PC-9 (cell line): ENCODE results near the gene GNB3.

Source experiments
- EZH2 ChIP-seq: fragments of 200-600 bp; sonication (generic); IDR thresholded peaks from 2 replicates; pipeline ENCODE4 v1.8.0; 2017; ENCODE audit warnings: antibody characterized with exemption, low read depth
- TF ChIP-seq, protein P1 (sequence below): fragments of 200-600 bp; sonication (generic); conservative IDR thresholded peaks from 2 replicates; pipeline ENCODE4 v1.6.1; 2017; ENCODE audit warnings: mixed run types, antibody characterized with exemption, mild to moderate bottlenecking, moderate library complexity

DNA sequence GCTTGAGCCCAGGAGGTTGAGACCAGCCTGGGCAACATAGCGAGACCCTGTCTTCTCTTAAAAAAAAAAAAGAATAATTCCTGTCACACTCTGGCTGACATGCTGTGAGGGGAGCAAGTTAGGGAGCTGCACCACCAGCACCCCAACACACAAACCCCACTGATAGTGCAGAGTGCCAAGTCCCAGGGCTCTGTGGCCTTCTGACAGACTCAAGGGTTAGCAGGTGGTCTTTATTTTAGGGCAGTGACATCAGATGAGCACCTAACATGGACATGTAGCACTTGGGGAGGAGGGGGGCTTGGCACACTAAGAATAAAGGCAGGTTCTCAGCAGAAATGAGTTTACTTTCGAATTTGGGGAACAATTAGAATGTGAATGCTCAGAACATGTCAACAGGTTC is 18.1 kb downstream of the GNB3 start:
- TF ChIP-seq, protein P1, sequence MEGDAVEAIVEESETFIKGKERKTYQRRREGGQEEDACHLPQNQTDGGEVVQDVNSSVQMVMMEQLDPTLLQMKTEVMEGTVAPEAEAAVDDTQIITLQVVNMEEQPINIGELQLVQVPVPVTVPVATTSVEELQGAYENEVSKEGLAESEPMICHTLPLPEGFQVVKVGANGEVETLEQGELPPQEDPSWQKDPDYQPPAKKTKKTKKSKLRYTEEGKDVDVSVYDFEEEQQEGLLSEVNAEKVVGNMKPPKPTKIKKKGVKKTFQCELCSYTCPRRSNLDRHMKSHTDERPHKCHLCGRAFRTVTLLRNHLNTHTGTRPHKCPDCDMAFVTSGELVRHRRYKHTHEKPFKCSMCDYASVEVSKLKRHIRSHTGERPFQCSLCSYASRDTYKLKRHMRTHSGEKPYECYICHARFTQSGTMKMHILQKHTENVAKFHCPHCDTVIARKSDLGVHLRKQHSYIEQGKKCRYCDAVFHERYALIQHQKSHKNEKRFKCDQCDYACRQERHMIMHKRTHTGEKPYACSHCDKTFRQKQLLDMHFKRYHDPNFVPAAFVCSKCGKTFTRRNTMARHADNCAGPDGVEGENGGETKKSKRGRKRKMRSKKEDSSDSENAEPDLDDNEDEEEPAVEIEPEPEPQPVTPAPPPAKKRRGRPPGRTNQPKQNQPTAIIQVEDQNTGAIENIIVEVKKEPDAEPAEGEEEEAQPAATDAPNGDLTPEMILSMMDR: no peak
- no peak for TF ChIP-seq EZH2
